Glutamatergic neuron (in vitro differentiated cells): ENCODE measurements around the gene PHPT1. TPM values are rescaled to one million over a fixed set of nuclear protein-coding genes. Genes with fewer than 3 reads are reported as not detected.
A peak's percentile ranks its signal among the peaks of the same experiment; 100 is the strongest.

Experiments used
- DNase-seq: peaks from one replicate; pipeline ENCODE4 v3.0.0; 2022
- H3K27ac Mint-ChIP-seq: one replicate; pipeline ENCODE4 v1.8.0; 2020; ENCODE audit warnings: mild to moderate bottlenecking, mixed read lengths, inconsistent platforms; ENCODE audit not compliant: unreplicated experiment
- H3K27me3 Mint-ChIP-seq: one replicate; pipeline ENCODE4 v1.8.0; 2020; ENCODE audit warnings: mild to moderate bottlenecking, moderate library complexity, mixed read lengths, inconsistent platforms; ENCODE audit not compliant: unreplicated experiment
- H3K36me3 Mint-ChIP-seq: one replicate; pipeline ENCODE4 v1.8.0; 2020; ENCODE audit warnings: mild to moderate bottlenecking, mixed read lengths, inconsistent platforms; ENCODE audit not compliant: unreplicated experiment
- H3K4me1 Mint-ChIP-seq: one replicate; pipeline ENCODE4 v1.8.0; 2020; ENCODE audit warnings: mild to moderate bottlenecking, low read depth, mixed read lengths, inconsistent platforms; ENCODE audit not compliant: unreplicated experiment
- H3K4me3 Mint-ChIP-seq: one replicate; pipeline ENCODE4 v1.8.0; 2020; ENCODE audit warnings: mild to moderate bottlenecking, mixed read lengths, inconsistent platforms; ENCODE audit not compliant: unreplicated experiment
- H3K9me3 Mint-ChIP-seq: one replicate; pipeline ENCODE4 v1.8.0; 2020; ENCODE audit warnings: mild to moderate bottlenecking, moderate library complexity, mixed read lengths, inconsistent platforms; ENCODE audit not compliant: unreplicated experiment
- total RNA-seq: library from RNA; stranded (reverse); fragmentation: NEBNext Ultra II Directional; extraction: Animal tissue kit (Norgen Biotek cat#: 25700); gene quantifications from one replicate; pipeline ENCODE4 v1.2.1, GENCODE V29; 2021; ENCODE audit not compliant: unreplicated experiment
- TF ChIP-seq, protein P1 (sequence below): fragments of 200-600 bp; sonication (generic); IDR thresholded peaks from one replicate; pipeline ENCODE4 v1.5.0; 2021; ENCODE audit not compliant: partially characterized antibody, unreplicated experiment

PHPT1 gene
- total RNA-seq, 1 donor from 2014 or later, result 101 TPM

DNA sequence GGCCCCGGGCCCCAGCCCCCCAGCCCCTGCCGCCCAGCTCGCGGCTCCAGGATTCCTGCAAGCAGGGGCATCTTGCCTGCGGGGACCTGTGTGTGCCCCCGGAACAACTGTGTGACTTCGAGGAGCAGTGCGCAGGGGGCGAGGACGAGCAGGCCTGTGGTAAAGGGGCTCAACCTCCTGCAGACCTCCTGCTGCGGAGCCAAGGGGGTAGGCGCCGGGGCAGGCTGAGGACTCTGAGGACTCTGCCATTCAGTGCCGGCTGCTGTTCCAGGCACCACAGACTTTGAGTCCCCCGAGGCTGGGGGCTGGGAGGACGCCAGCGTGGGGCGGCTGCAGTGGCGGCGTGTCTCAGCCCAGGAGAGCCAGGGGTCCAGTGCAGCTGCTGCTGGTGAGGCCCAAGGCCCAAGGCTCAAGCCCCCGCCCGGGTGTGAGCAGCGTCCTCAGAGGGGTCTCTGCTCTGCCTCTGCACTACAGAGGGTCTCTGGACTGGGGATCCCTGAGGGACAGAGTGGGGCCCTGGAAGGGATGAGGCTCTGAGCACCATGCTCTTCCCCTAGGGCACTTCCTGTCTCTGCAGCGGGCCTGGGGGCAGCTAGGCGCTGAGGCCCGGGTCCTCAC, 6.4 kb downstream of the PHPT1 start:
- Mint-ChIP-seq H3K9me3 (peaks cover 2% of the 10 kb centered on the region), H3K27ac (no peak overlapping the region), H3K4me1 (peaks cover 2% of the 10 kb centered on the region), H3K4me3 (no peak overlapping the region), H3K27me3 (no peaks in the 10 kb centered on the region), H3K36me3 (no peaks in the 10 kb centered on the region)
- DNase-seq, result peak; percentile 27
- TF ChIP-seq, protein P1, sequence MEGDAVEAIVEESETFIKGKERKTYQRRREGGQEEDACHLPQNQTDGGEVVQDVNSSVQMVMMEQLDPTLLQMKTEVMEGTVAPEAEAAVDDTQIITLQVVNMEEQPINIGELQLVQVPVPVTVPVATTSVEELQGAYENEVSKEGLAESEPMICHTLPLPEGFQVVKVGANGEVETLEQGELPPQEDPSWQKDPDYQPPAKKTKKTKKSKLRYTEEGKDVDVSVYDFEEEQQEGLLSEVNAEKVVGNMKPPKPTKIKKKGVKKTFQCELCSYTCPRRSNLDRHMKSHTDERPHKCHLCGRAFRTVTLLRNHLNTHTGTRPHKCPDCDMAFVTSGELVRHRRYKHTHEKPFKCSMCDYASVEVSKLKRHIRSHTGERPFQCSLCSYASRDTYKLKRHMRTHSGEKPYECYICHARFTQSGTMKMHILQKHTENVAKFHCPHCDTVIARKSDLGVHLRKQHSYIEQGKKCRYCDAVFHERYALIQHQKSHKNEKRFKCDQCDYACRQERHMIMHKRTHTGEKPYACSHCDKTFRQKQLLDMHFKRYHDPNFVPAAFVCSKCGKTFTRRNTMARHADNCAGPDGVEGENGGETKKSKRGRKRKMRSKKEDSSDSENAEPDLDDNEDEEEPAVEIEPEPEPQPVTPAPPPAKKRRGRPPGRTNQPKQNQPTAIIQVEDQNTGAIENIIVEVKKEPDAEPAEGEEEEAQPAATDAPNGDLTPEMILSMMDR, result no peak

DNA sequence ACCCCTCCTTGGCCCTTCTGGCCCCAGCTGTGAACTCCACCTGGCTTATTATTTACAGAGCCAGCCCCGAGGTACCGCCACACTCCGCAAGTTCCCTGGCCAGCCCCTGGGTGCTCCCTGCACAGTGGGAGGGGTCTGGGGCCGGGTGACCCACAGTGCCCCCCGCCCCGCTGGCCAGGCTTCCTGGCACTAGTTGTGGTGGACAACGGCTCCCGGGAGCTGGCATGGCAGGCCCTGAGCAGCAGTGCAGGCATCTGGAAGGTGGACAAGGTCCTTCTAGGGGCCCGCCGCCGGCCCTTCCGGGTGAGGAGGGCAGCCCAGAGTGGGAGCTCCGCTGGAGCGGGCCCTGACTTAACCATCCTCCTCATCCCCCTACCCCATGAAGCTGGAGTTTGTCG, 6.9 kb downstream of the PHPT1 start:
- peak; percentile 16 for DNase-seq
- no peak overlapping the region for H3K4me3 Mint-ChIP-seq

DNA sequence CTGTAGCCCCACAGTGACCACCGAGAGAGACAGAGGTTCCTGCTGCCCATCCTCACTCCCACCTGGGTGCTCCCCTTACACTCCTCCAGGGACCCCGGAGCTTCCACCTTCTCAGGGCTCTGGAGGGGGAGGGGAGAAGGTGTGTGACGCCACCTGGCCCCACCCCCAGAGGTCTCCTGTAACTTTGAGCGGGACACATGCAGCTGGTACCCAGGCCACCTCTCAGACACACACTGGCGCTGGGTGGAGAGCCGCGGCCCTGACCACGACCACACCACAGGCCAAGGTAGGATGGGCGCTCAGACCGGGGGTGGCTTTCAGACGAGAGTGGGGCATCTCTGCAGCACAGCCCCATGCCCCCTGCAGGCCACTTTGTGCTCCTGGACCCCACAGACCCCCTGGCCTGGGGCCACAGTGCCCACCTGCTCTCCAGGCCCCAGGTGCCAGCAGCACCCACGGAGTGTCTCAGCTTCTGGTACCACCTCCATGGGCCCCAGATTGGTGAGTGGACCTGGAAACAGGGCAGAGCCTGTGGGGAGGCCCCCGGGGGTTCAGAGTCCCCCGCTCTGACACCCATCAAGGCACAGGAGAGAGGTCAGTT, 7.4 kb downstream of the PHPT1 start:
- H3K4me3 Mint-ChIP-seq, result no peak overlapping the region
- TF ChIP-seq, protein P1, result no peak
- no peaks in the 10 kb centered on the region for H3K27me3 Mint-ChIP-seq
- no peaks in the 10 kb centered on the region for H3K36me3 Mint-ChIP-seq
- H3K4me1 Mint-ChIP-seq, result peaks cover 2% of the 10 kb centered on the region
- peak; percentile 14 for DNase-seq
- no peak overlapping the region for H3K27ac Mint-ChIP-seq
- peaks cover 2% of the 10 kb centered on the region for H3K9me3 Mint-ChIP-seq

More for the DNA sequence above, 6.9 kb downstream of the PHPT1 start:
- peaks cover 2% of the 10 kb centered on the region for H3K9me3 Mint-ChIP-seq
- no peaks in the 10 kb centered on the region for H3K36me3 Mint-ChIP-seq
- H3K27me3 Mint-ChIP-seq, result no peaks in the 10 kb centered on the region
- H3K27ac Mint-ChIP-seq, result no peak overlapping the region
- TF ChIP-seq, protein P1, result no peak
- peaks cover 2% of the 10 kb centered on the region for H3K4me1 Mint-ChIP-seq

DNA sequence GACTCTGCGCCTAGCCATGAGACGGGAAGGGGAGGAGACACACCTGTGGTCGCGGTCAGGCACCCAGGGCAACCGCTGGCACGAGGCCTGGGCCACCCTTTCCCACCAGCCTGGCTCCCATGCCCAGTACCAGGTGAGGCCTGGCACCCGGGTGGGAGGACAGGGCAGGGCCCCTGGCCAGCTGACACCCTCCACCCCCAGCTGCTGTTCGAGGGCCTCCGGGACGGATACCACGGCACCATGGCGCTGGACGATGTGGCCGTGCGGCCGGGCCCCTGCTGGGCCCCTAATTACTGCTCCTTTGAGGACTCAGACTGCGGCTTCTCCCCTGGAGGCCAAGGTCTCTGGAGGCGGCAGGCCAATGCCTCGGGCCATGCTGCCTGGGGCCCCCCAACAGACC, 8.0 kb downstream of the PHPT1 start:
- peaks cover 2% of the 10 kb centered on the region for H3K4me1 Mint-ChIP-seq
- H3K36me3 Mint-ChIP-seq, result no peaks in the 10 kb centered on the region
- no peaks in the 10 kb centered on the region for H3K27me3 Mint-ChIP-seq
- no peak overlapping the region for H3K4me3 Mint-ChIP-seq
- TF ChIP-seq, protein P1, result no peak
- no peak overlapping the region for H3K27ac Mint-ChIP-seq
- peaks cover 2% of the 10 kb centered on the region for H3K9me3 Mint-ChIP-seq
- DNase-seq, result peak; percentile 25

DNA sequence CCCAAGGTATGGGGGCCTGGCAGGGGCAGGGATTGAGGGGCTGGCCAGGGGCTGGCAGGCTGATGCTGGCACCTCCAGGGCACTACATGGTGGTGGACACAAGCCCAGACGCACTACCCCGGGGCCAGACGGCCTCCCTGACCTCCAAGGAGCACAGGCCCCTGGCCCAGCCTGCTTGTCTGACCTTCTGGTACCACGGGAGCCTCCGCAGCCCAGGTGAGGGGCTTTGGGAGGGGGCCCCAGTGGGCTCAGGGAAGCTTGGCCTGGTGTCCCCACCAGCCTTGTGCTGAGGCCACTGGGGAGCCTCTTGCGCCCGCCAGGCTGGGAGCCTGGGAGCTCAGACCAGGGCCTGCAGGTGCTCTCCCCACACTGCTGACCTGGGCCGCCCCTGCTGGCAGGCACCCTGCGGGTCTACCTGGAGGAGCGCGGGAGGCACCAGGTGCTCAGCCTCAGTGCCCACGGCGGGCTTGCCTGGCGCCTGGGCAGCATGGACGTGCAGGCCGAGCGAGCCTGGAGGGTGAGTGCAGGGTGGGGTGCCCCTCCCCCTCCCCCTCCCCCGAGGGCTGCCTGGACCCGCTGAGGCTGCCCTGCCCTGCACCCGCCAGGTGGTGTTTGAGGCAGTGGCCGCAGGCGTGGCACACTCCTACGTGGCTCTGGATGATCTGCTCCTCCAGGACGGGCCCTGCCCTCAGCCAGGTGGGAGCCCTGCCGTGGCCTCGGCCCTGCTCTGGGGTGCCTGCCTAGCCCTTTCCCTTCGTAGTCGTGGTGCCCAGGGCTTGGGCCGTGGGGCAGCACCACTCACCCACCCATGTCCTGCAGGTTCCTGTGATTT, 8.6 kb downstream of the PHPT1 start:
- Mint-ChIP-seq H3K36me3 (no peaks in the 10 kb centered on the region), H3K27ac (no peak overlapping the region), H3K4me3 (no peak overlapping the region), H3K9me3 (peaks cover 3% of the 10 kb centered on the region), H3K27me3 (no peaks in the 10 kb centered on the region), H3K4me1 (peaks cover 2% of the 10 kb centered on the region)
- DNase-seq, result peak; percentile 23
- TF ChIP-seq, protein P1, result no peak
